ENCODE measurements around the gene MMP24OS. TPM values are rescaled to one million over a fixed set of nuclear protein-coding genes. Genes with fewer than 3 reads are reported as not detected.
A peak's percentile ranks its signal among the peaks of the same experiment; 100 is the strongest.

MMP24OS gene
- total and polyA plus RNA-seq, 7 donors, result 23.2 to 115 (median 39.8) TPM

GRCh38 chr20:35283441-35284266, 5.7 kb upstream of the MMP24OS start:
- H3K9me3 ChIP-seq, result no peaks in the 10 kb centered on the region
- intact Hi-C loops (cut with DNase I), result no loop called here
- TF ChIP-seq POLR2AphosphoS5 (IDR thresholded peaks at IDR 0.05) (no peak), POLR2A (IDR thresholded peaks at IDR 0.05) (no peak), CTCF (IDR thresholded peaks at IDR 0.05) (no peak), EP300 (IDR thresholded peaks at IDR 0.05) (no peak)
- peaks cover 0 to 27% (median 22%) of the 10 kb centered on the region in 4 donors for H3K4me1 ChIP-seq
- peak overlapping the region; percentile 80 to 86 (median 82) for H3K27ac ChIP-seq
- peaks cover 17 to 23% (median 20%) of the 10 kb centered on the region in 4 donors for H3K36me3 ChIP-seq
- no peak for DNase-seq
- WGBS, 2 donors, result 10 to 20% methylated on average over 24 of the region's 24 CpGs
- peak overlapping the region; percentile 70 to 91 (median 74) for H3K4me3 ChIP-seq
- H3K27me3 ChIP-seq, result no peaks in the 10 kb centered on the region

GRCh38 chr20:35281506-35282101, 3.7 kb upstream of the MMP24OS start:
- intact Hi-C loops (cut with DNase I), result no loop called here
- 97% methylated on average over 10 of the region's 10 CpGs for WGBS, 2 donors
- peaks cover 0 to 38% (median 33%) of the 10 kb centered on the region in 4 donors for H3K4me1 ChIP-seq

GRCh38 chr20:35280523-35280922, 2.6 kb upstream of the MMP24OS start:
- TF ChIP-seq POLR2A (IDR thresholded peaks at IDR 0.05), result no peak
- no peak for TF ChIP-seq POLR2AphosphoS5 (IDR thresholded peaks at IDR 0.05)
- no peak for TF ChIP-seq EP300 (IDR thresholded peaks at IDR 0.05)
- no peak for TF ChIP-seq CTCF (IDR thresholded peaks at IDR 0.05)
- Histone ChIP-seq H3K4me3 (no peak overlapping the region), H3K27ac (no peak overlapping the region), H3K36me3 (peaks cover 17 to 24% (median 20%) of the 10 kb centered on the region in 4 donors), H3K4me1 (peaks cover 0 to 49% (median 44%) of the 10 kb centered on the region in 4 donors), H3K9me3 (no peaks in the 10 kb centered on the region), H3K27me3 (no peaks in the 10 kb centered on the region)
- intact Hi-C loops (cut with DNase I), result no loop called here
- DNase-seq, result no peak
- 96 to 98% methylated on average over 6 of the region's 6 CpGs for WGBS, 2 donors

More at GRCh38 chr20:35281506-35282101, 3.7 kb upstream of the MMP24OS start:
- no peak overlapping the region for H3K27ac ChIP-seq
- no peak overlapping the region for H3K4me3 ChIP-seq
- H3K9me3 ChIP-seq, result no peaks in the 10 kb centered on the region
- no peaks in the 10 kb centered on the region for H3K27me3 ChIP-seq
- no peak for DNase-seq
- TF ChIP-seq POLR2A (IDR thresholded peaks at IDR 0.05), result no peak
- TF ChIP-seq CTCF (IDR thresholded peaks at IDR 0.05), result no peak
- peaks cover 17 to 24% (median 20%) of the 10 kb centered on the region in 4 donors for H3K36me3 ChIP-seq

GRCh38 chr20:35279533-35280174, 1.7 kb upstream of the MMP24OS start:
- Histone ChIP-seq H3K36me3 (peaks cover 17 to 25% (median 20%) of the 10 kb centered on the region in 4 donors), H3K27me3 (no peaks in the 10 kb centered on the region), H3K4me1 (peaks cover 0 to 43% (median 40%) of the 10 kb centered on the region in 4 donors), H3K4me3 (no peak overlapping the region), H3K27ac (peak overlapping the region in 2 of 4 donors; percentile 95 to 98), H3K9me3 (no peaks in the 10 kb centered on the region)
- intact Hi-C loops (cut with DNase I), result loop anchor here (5.0 kb wide), 1 partner anchor 407 kb away; the partner anchor contains the start of gene GGT7
- DNase-seq, result no peak
- WGBS, 2 donors, result 86 to 92% methylated on average over 7 of the region's 7 CpGs
- TF ChIP-seq EP300 (IDR thresholded peaks at IDR 0.05) (no peak), CTCF (IDR thresholded peaks at IDR 0.05) (no peak), POLR2AphosphoS5 (IDR thresholded peaks at IDR 0.05) (no peak), POLR2A (IDR thresholded peaks at IDR 0.05) (no peak)

All from sigmoid colon (tissue), 7 donors.